Measurements from ENCODE around the gene TENM4. TPM values are rescaled to one million over a fixed set of nuclear protein-coding genes. Genes with fewer than 3 reads are reported as not detected.

The TENM4 gene
- total and polyA plus RNA-seq, 2 experiments from 2014 or later, result 19.0 to 105 TPM

DNA sequence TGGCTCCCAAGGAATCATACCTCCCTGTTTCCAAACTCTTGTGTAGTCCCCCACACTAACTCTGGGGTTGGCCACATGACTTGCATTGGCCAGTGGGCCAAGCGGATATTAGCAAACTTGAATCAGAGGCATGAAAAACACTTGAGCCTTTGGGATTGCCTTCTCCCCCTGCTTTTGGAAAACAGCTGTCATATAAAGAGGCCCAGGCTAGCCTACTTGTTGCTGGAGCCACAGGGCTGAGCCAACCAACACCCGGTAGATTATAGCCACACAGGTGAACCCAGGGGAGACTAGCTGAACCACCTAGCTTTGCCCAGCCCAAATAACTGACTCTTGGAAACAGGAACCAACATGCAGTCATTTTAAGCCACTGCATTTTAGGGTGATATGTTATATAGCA lies 354.8 kb downstream of the TENM4 start:
- Histone ChIP-seq H3K27me3 (no peaks in the 10 kb centered on the region), H3K36me3 (no peaks in the 10 kb centered on the region), H3K27ac (peak overlapping the region; percentile 95), H3K4me3 (no peak overlapping the region), H3K4me1 (ENCODE audit: low read depth) (peaks cover 28% of the 10 kb centered on the region), H3K9me3 (ENCODE audit: low read depth) (no peaks in the 10 kb centered on the region)
- DNase-seq (ENCODE audit: low read depth in 1 of 2, low spot score in 1 of 2), result no peak
- TF ChIP-seq CTCF (IDR thresholded peaks at IDR 0.05; ENCODE audit: low read depth, low read length), result no peak

DNA sequence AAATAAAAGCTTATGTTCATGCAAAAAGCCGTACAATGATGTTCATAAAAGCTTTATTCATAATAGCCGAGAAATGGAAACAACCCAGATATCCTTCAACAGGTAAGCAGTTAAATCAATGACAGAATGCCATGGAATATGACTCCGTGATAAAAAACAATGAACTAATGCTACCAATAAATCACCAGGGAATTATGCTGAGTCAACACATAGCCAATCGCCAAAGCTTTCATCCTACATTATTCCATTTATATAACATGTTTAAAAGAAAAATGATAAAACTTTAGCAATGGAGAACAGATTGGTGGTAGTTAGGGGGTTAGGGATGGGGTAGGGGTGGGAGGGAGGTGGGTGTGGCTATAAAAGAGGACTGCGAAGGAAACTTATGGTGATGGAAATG lies 356.4 kb downstream of the TENM4 start:
- H3K9me3 ChIP-seq (ENCODE audit: low read depth), result no peaks in the 10 kb centered on the region
- DNase-seq (ENCODE audit: low read depth in 1 of 2, low spot score in 1 of 2), result no peak
- H3K27me3 ChIP-seq, result no peaks in the 10 kb centered on the region
- no peak for TF ChIP-seq CTCF (IDR thresholded peaks at IDR 0.05; ENCODE audit: low read depth, low read length)
- peaks cover 28% of the 10 kb centered on the region for H3K4me1 ChIP-seq (ENCODE audit: low read depth)
- H3K36me3 ChIP-seq, result no peaks in the 10 kb centered on the region
- H3K27ac ChIP-seq, result no peak overlapping the region
- no peak overlapping the region for H3K4me3 ChIP-seq

DNA sequence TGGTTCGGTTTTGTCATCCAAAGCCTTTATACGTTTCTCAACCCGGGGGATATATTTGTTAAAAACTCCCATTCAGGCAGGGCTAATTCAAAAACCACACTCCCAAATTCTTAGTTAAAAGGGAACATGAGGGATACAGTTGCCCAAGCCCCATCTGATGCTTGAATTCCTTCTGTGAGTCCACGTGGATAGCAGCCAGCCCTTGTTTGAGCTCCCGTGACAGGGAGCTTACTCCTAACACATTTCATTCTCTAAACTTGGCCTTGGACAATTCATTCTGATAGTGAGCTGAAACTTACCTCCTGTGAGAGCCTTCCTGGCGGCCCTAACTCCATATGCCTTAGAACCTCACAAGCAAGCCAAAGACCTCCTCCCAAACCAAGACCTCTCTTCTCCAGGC lies 357.5 kb downstream of the TENM4 start:
- no peak overlapping the region for H3K27ac ChIP-seq
- TF ChIP-seq CTCF (IDR thresholded peaks at IDR 0.05; ENCODE audit: low read depth, low read length), result no peak
- H3K4me3 ChIP-seq, result no peak overlapping the region
- H3K27me3 ChIP-seq, result no peaks in the 10 kb centered on the region
- DNase-seq (ENCODE audit: low read depth in 1 of 2, low spot score in 1 of 2), result peak in 1 of 2 donors; percentile 83
- no peaks in the 10 kb centered on the region for H3K36me3 ChIP-seq
- peaks cover 24% of the 10 kb centered on the region for H3K4me1 ChIP-seq (ENCODE audit: low read depth)
- no peaks in the 10 kb centered on the region for H3K9me3 ChIP-seq (ENCODE audit: low read depth)

- Histone ChIP-seq H3K4me1 (ENCODE audit: low read depth) (peaks cover 21% of the 10 kb centered on the region), H3K4me3 (no peak overlapping the region), H3K27ac (no peak overlapping the region), H3K27me3 (no peaks in the 10 kb centered on the region), H3K9me3 (ENCODE audit: low read depth) (no peaks in the 10 kb centered on the region), H3K36me3 (no peaks in the 10 kb centered on the region)
- no peak for TF ChIP-seq CTCF (IDR thresholded peaks at IDR 0.05; ENCODE audit: low read depth, low read length)
- no peak for DNase-seq (ENCODE audit: low read depth in 1 of 2, low spot score in 1 of 2)
Measured at GRCh38 chr11:79082907-79083306, 357.9 kb downstream of the TENM4 start.

DNA sequence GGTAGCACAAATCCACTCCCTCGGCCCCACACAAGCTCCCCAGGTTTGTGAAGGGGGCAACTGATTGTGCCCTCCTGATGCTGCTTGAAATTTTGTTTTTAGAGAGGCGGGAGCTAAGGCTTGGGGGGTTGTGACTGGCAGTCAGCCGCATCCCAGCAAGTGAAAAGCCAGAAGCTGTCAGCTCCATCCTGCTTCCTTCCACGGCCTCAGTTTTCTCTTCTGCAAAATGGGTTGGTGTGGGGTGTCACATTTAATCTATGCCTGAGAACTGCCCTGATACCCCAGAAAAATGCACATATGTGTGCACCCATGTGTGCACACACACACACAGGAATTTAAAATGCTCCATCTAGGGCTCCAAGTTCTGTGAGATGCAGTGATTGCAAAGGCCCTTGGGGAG lies 358.6 kb downstream of the TENM4 start:
- no peak for TF ChIP-seq CTCF (IDR thresholded peaks at IDR 0.05; ENCODE audit: low read depth, low read length)
- no peak overlapping the region for H3K27ac ChIP-seq
- no peaks in the 10 kb centered on the region for H3K36me3 ChIP-seq
- no peaks in the 10 kb centered on the region for H3K9me3 ChIP-seq (ENCODE audit: low read depth)
- no peak for DNase-seq (ENCODE audit: low read depth in 1 of 2, low spot score in 1 of 2)
- no peak overlapping the region for H3K4me3 ChIP-seq
- H3K27me3 ChIP-seq, result no peaks in the 10 kb centered on the region
- peaks cover 20% of the 10 kb centered on the region for H3K4me1 ChIP-seq (ENCODE audit: low read depth)

All from cardiac muscle cell (in vitro differentiated cells and primary cell).